Hepatocyte (in vitro differentiated cells): ENCODE measurements around the gene POC1B. TPM values are rescaled to one million over a fixed set of nuclear protein-coding genes. Genes with fewer than 3 reads are reported as not detected.

Source experiments
- DNase-seq: peaks from one replicate; pipeline ENCODE4 v3.0.0-alpha.2; 2016; ENCODE audit warnings: low spot score
- H2AFZ ChIP-seq: fragments of 200-600 bp; sonication (generic); 2 replicates; pipeline ENCODE4 v1.6.0; 2016; ENCODE audit warnings: antibody characterized with exemption, mild to moderate bottlenecking
- H3K27ac ChIP-seq: fragments of 200-600 bp; sonication (generic); 2 replicates; pipeline ENCODE4 v1.5.1; 2016; ENCODE audit warnings: mild to moderate bottlenecking
- H3K27me3 ChIP-seq: fragments of 200-600 bp; sonication (generic); 2 replicates; pipeline ENCODE4 v1.6.1; 2016
- H3K36me3 ChIP-seq: fragments of 200-600 bp; sonication (generic); replicated peaks from 2 replicates; pipeline ENCODE4 v1.5.1; 2016; ENCODE audit warnings: low read depth; ENCODE audit not compliant: insufficient read depth
- H3K4me1 ChIP-seq: fragments of 200-600 bp; sonication (generic); 2 replicates; pipeline ENCODE4 v1.5.1; 2016; ENCODE audit warnings: mild to moderate bottlenecking, moderate library complexity; ENCODE audit not compliant: insufficient read depth
- H3K4me2 ChIP-seq: fragments of 200-600 bp; sonication (generic); 2 replicates; pipeline ENCODE4 v1.6.0; 2016
- H3K4me3 ChIP-seq: fragments of 200-600 bp; sonication (generic); 2 replicates; pipeline ENCODE4 v1.5.1; 2016; ENCODE audit warnings: mild to moderate bottlenecking
- H3K79me2 ChIP-seq: fragments of 200-600 bp; sonication (generic); 2 replicates; pipeline ENCODE4 v1.6.0; 2017; ENCODE audit warnings: mild to moderate bottlenecking
- H3K9me2 ChIP-seq: fragments of 200-600 bp; sonication (generic); replicated peaks from 2 replicates; pipeline ENCODE4 v1.6.0; 2017; ENCODE audit warnings: mild to moderate bottlenecking; ENCODE audit not compliant: insufficient read depth
- H3K9me3 ChIP-seq: fragments of 200-600 bp; sonication (generic); 2 replicates; pipeline ENCODE4 v1.5.1; 2016; ENCODE audit warnings: low read depth, mild to moderate bottlenecking
- H4K20me1 ChIP-seq: fragments of 200-600 bp; sonication (generic); 2 replicates; pipeline ENCODE4 v1.6.0; 2016; ENCODE audit warnings: mild to moderate bottlenecking; ENCODE audit not compliant: insufficient read depth, poor library complexity, severe bottlenecking
- CTCF ChIP-seq: fragments of 200-600 bp; sonication (generic); IDR thresholded peaks from 2 replicates; pipeline ENCODE4 v1.5.1; 2016; ENCODE audit warnings: antibody characterized with exemption, mild to moderate bottlenecking; ENCODE audit not compliant: poor library complexity
- EZH2 ChIP-seq: fragments of 200-600 bp; sonication (generic); IDR thresholded peaks from 2 replicates; pipeline ENCODE4 v1.6.1; 2016; ENCODE audit warnings: antibody characterized with exemption, mild to moderate bottlenecking, borderline replicate concordance
- EZH2phosphoT487 ChIP-seq: fragments of 200-600 bp; sonication (generic); IDR thresholded peaks from one replicate; pipeline ENCODE4 v1.6.1; 2018; ENCODE audit warnings: antibody characterized with exemption, mild to moderate bottlenecking, low read depth, moderate library complexity; ENCODE audit not compliant: unreplicated experiment, severe bottlenecking
- WGBS: methylation state at CpG from one replicate; pipeline ENCODE4 v1.1.6; 2016; ENCODE audit warnings: low lambda C conversion rate; ENCODE audit errors: missing lambda C conversion rate; 5-methylcytosine and 5-hydroxymethylcytosine counted together
- polyA plus RNA-seq: library from polyadenylated mRNA; unstranded; fragments of >200 nt; fragmentation: Nextera tagmentation; extraction: Ambion mirVana; gene quantifications from 2 replicates; pipeline ENCODE4 v1.2.1, GENCODE V29; 2016
- total RNA-seq: library from RNA; depleted of rRNA; stranded (reverse); fragments of >200 nt; gene quantifications from 2 replicates; pipeline ENCODE4 v1.2.3, GENCODE V29; 2014

Gene POC1B
- total and polyA plus RNA-seq, 2 experiments from 2014 or later = 11.6 to 18.9 TPM

- 0% methylated on average over 1 of the region's 1 CpG for WGBS
- no peak for DNase-seq
- Histone ChIP-seq H3K4me1 (peaks cover 11% of the 10 kb centered on the region), H3K9me3 (no peaks in the 10 kb centered on the region), H3K27ac (peak overlapping the region; percentile 73), H3K79me2 (no peaks in the 10 kb centered on the region), H4K20me1 (no peaks in the 10 kb centered on the region), H3K9me2 (no peaks in the 10 kb centered on the region), H2AFZ (no peak overlapping the region), H3K36me3 (no peaks in the 10 kb centered on the region), H3K27me3 (no peaks in the 10 kb centered on the region), H3K4me3 (no peak overlapping the region), H3K4me2 (no peak overlapping the region)
- TF ChIP-seq EZH2 = no peak
- no peak for TF ChIP-seq CTCF
- no peak for TF ChIP-seq EZH2phosphoT487
These were observed 19.8 kb downstream of the POC1B start for GRCh38 chr12:89506050-89506449.

- no peak for TF ChIP-seq CTCF
- no peak for TF ChIP-seq EZH2phosphoT487
- TF ChIP-seq EZH2 = no peak
- H3K9me2 ChIP-seq = no peaks in the 10 kb centered on the region
- no peak overlapping the region for H2AFZ ChIP-seq
- 92% methylated on average over 6 of the region's 6 CpGs for WGBS
- H3K4me2 ChIP-seq = no peak overlapping the region
- no peaks in the 10 kb centered on the region for H3K9me3 ChIP-seq
- peaks cover 11% of the 10 kb centered on the region for H3K4me1 ChIP-seq
- DNase-seq = no peak
- no peaks in the 10 kb centered on the region for H3K27me3 ChIP-seq
- H3K4me3 ChIP-seq = no peak overlapping the region
- no peaks in the 10 kb centered on the region for H3K36me3 ChIP-seq
- no peaks in the 10 kb centered on the region for H4K20me1 ChIP-seq
- no peaks in the 10 kb centered on the region for H3K79me2 ChIP-seq
- H3K27ac ChIP-seq = no peak overlapping the region
These were observed 21.1 kb downstream of the POC1B start for GRCh38 chr12:89504560-89505346.

- Histone ChIP-seq H3K27me3 (no peaks in the 10 kb centered on the region), H4K20me1 (no peaks in the 10 kb centered on the region), H3K79me2 (no peaks in the 10 kb centered on the region), H3K4me1 (peaks cover 10% of the 10 kb centered on the region), H3K4me2 (no peak overlapping the region), H3K27ac (no peak overlapping the region), H3K4me3 (no peak overlapping the region), H3K9me2 (no peaks in the 10 kb centered on the region), H3K36me3 (no peaks in the 10 kb centered on the region), H3K9me3 (no peaks in the 10 kb centered on the region), H2AFZ (no peak overlapping the region)
- no peak for TF ChIP-seq EZH2phosphoT487
- no peak for TF ChIP-seq EZH2
- no peak for TF ChIP-seq CTCF
- DNase-seq = no peak
These were observed 24.1 kb downstream of the POC1B start for GRCh38 chr12:89501793-89502192.
